GM19099 (cell line): ENCODE measurements around the gene CRABP2.

ENCODE experiments used
- POLR2A ChIP-seq: IDR thresholded peaks from 3 replicates; pipeline ENCODE4 v1.6.1; 2011; ENCODE audit warnings: low read depth; ENCODE audit not compliant: insufficient read length; ENCODE audit errors: extremely low read depth

Gene CRABP2

GRCh38 chr1:156727492-156727891 is 22.1 kb upstream of the CRABP2 start:
- TF ChIP-seq POLR2A, result no peak

GRCh38 chr1:156726549-156727226 is 21.3 kb upstream of the CRABP2 start:
- TF ChIP-seq POLR2A, result no peak

- no peak for TF ChIP-seq POLR2A
Observed at GRCh38 chr1:156725683-156726280, 20.4 kb upstream of the CRABP2 start.

GRCh38 chr1:156721535-156721934 is 16.2 kb upstream of the CRABP2 start:
- no peak for TF ChIP-seq POLR2A

- no peak for TF ChIP-seq POLR2A
Observed at GRCh38 chr1:156721131-156721530, 15.7 kb upstream of the CRABP2 start.

- no peak for TF ChIP-seq POLR2A
Observed at GRCh38 chr1:156717351-156717750, 12.0 kb upstream of the CRABP2 start.

GRCh38 chr1:156714830-156715229 is 9.4 kb upstream of the CRABP2 start:
- no peak for TF ChIP-seq POLR2A

- TF ChIP-seq POLR2A, result no peak
Observed at GRCh38 chr1:156712626-156713025, 7.2 kb upstream of the CRABP2 start.

- TF ChIP-seq POLR2A, result no peak
Observed at GRCh38 chr1:156711011-156711817, 5.8 kb upstream of the CRABP2 start.

GRCh38 chr1:156709757-156710489 is 4.5 kb upstream of the CRABP2 start:
- TF ChIP-seq POLR2A, result no peak

- no peak for TF ChIP-seq POLR2A
Observed at GRCh38 chr1:156709031-156709430, 3.6 kb upstream of the CRABP2 start.

- TF ChIP-seq POLR2A, result no peak
Observed at GRCh38 chr1:156708218-156708661, 2.9 kb upstream of the CRABP2 start.

GRCh38 chr1:156707417-156708217 is 2.2 kb upstream of the CRABP2 start:
- TF ChIP-seq POLR2A, result no peak

GRCh38 chr1:156706657-156707416 is 1.5 kb upstream of the CRABP2 start:
- no peak for TF ChIP-seq POLR2A
